CD4-positive, alpha-beta T cell (primary cell): ENCODE measurements around the gene MYO15B. TPM values are rescaled to one million over a fixed set of nuclear protein-coding genes. Genes with fewer than 3 reads are reported as not detected.

Experiments used
- ATAC-seq: fragments of 200-7000 bp; cut with Tn5 transposase; one replicate; pipeline ENCODE4 v1.10.0; 2022; ENCODE audit warnings: mild to moderate bottlenecking; ENCODE audit not compliant: poor library complexity
- CTCF ChIA-PET: fragments of 350-600 bp; sonication (Branson Sonifier 250); formaldehyde crosslinking; loops from one replicate; lab custom pipeline; 2021; ENCODE audit warnings: antibody characterized with exemption, inconsistent platforms; lab: Charles Lee
- POLR2A ChIA-PET: fragments of 350-600 bp; sonication (Branson Sonifier 250); formaldehyde crosslinking; loops from one replicate; lab custom pipeline; 2021; ENCODE audit warnings: antibody characterized with exemption, inconsistent platforms; lab: Charles Lee
- DNase-seq, 14 experiments: peaks; one replicate each; pipeline ENCODE4 v3.0.0-alpha.2; 2013 to 2020; ENCODE audit warnings: mixed read lengths in 2 of 14
- H3K27ac ChIP-seq, 2 donors: one replicate each; pipeline versions ENCODE4 v1.5.1 to v1.7.0; 2013; ENCODE audit warnings: low read length in 2 of 2, low read depth in 1 of 2, mild to moderate bottlenecking in 1 of 2
- H3K27me3 ChIP-seq, 2 experiments: 1 replicate in 1 of 2; 2 replicates in 1 of 2; pipeline versions ENCODE4 v1.6.1 to v1.7.0; 2013; ENCODE audit warnings: low read length in 2 of 2, control low read depth in 1 of 2, mild to moderate bottlenecking in 1 of 2, moderate library complexity in 1 of 2; ENCODE audit not compliant: insufficient read depth in 2 of 2, control insufficient read depth in 1 of 2
- H3K36me3 ChIP-seq: one replicate; pipeline ENCODE4 v1.6.1; 2013; ENCODE audit warnings: low read length, control low read depth; ENCODE audit not compliant: insufficient read depth
- H3K4me1 ChIP-seq: one replicate; pipeline ENCODE4 v1.6.1; 2013; ENCODE audit warnings: low read length, control low read depth; ENCODE audit not compliant: insufficient read depth
- H3K4me3 ChIP-seq: one replicate; pipeline ENCODE4 v1.5.1; 2013; ENCODE audit warnings: mild to moderate bottlenecking, low read length, moderate library complexity
- H3K9me3 ChIP-seq, 2 experiments: 1 replicate in 1 of 2; 2 replicates in 1 of 2; pipeline versions ENCODE4 v1.6.1 to v1.7.0; 2013; ENCODE audit warnings: low read length in 2 of 2, mild to moderate bottlenecking in 2 of 2, control low read depth in 1 of 2, moderate library complexity in 1 of 2; ENCODE audit not compliant: control insufficient read depth in 1 of 2, insufficient read depth in 1 of 2
- H3K27ac Mint-ChIP-seq: one replicate; pipeline ENCODE4 v1.8.0; 2020; ENCODE audit warnings: mixed read lengths
- H3K27me3 Mint-ChIP-seq: one replicate; pipeline ENCODE4 v1.8.0; 2021; ENCODE audit warnings: mixed read lengths
- H3K36me3 Mint-ChIP-seq: one replicate; pipeline ENCODE4 v1.8.0; 2021; ENCODE audit warnings: low read depth, mixed read lengths
- H3K4me1 Mint-ChIP-seq: one replicate; pipeline ENCODE4 v1.8.0; 2021; ENCODE audit warnings: low read depth, mixed read lengths
- H3K4me3 Mint-ChIP-seq: one replicate; pipeline ENCODE4 v1.8.0; 2020; ENCODE audit warnings: mild to moderate bottlenecking, mixed read lengths
- H3K9me3 Mint-ChIP-seq: one replicate; pipeline ENCODE4 v1.8.0; 2020; ENCODE audit warnings: mixed read lengths
- CTCF ChIP-seq: fragments of 200-600 bp; IDR thresholded peaks from one replicate; pipeline ENCODE4 v1.8.0; 2022; ENCODE audit warnings: antibody characterized with exemption, mild to moderate bottlenecking
- intact Hi-C, 2 experiments: fragments of 100-400 bp; cut with DNase I in 1 of 2; cut with micrococcal nuclease in 1 of 2; formaldehyde crosslinking; loops; one replicate each; pipeline versions ENCODE4 v1.15.1 to v1.9.0; 2023 to 2025; cut with DNase I, micrococcal nuclease
- total RNA-seq, 174 experiments: library from RNA in 2 of 174; stranded (reverse) in 2 of 174; gene quantifications; one replicate each; pipeline ENCODE4 v1.2.3 and lab custom pipeline; 2021 to 2026

Gene MYO15B
- total RNA-seq, 2 experiments from 2014 or later = 202 to 209 TPM

GRCh38 chr17:75607086-75607485 lies 19.5 kb downstream of the MYO15B start:
- Histone ChIP-seq H3K27ac (no peak overlapping the region), H3K9me3 (no peaks in the 10 kb centered on the region), H3K36me3 (no peaks in the 10 kb centered on the region), H3K4me1 (peaks cover 4% of the 10 kb centered on the region), H3K4me3 (no peak overlapping the region), H3K27me3 (no peaks in the 10 kb centered on the region)
- CTCF ChIA-PET = no interaction called here
- no peak overlapping the region for H3K4me3 Mint-ChIP-seq
- no peaks in the 10 kb centered on the region for H3K36me3 Mint-ChIP-seq
- H3K27ac Mint-ChIP-seq = no peak overlapping the region
- H3K4me1 Mint-ChIP-seq = no peaks in the 10 kb centered on the region
- intact Hi-C loops = no loop called here
- DNase-seq = no peak
- no peaks in the 10 kb centered on the region for H3K9me3 Mint-ChIP-seq
- no peak for ATAC-seq
- POLR2A ChIA-PET = no interaction called here
- no peak for TF ChIP-seq CTCF
- H3K27me3 Mint-ChIP-seq = no peaks in the 10 kb centered on the region

- no peak for DNase-seq
- TF ChIP-seq CTCF = no peak
- Mint-ChIP-seq H3K9me3 (no peaks in the 10 kb centered on the region), H3K4me3 (no peak overlapping the region), H3K27me3 (no peaks in the 10 kb centered on the region), H3K4me1 (no peaks in the 10 kb centered on the region), H3K36me3 (no peaks in the 10 kb centered on the region), H3K27ac (no peak overlapping the region)
- CTCF ChIA-PET = interaction anchor here (1.2 kb wide), 1 partner anchor 9 kb away, joined by 4 read pairs; no protein-coding TSS in a partner anchor
- Histone ChIP-seq H3K36me3 (no peaks in the 10 kb centered on the region), H3K4me1 (no peaks in the 10 kb centered on the region), H3K4me3 (no peak overlapping the region), H3K27me3 (no peaks in the 10 kb centered on the region), H3K27ac (no peak overlapping the region), H3K9me3 (no peaks in the 10 kb centered on the region)
- no peak for ATAC-seq
- intact Hi-C loops = no loop called here
- POLR2A ChIA-PET = no interaction called here
These were observed 22.7 kb downstream of the MYO15B start for GRCh38 chr17:75610103-75610984.

GRCh38 chr17:75611851-75612429 lies 24.3 kb downstream of the MYO15B start:
- intact Hi-C loops = no loop called here
- Histone ChIP-seq H3K27ac (no peak overlapping the region), H3K36me3 (no peaks in the 10 kb centered on the region), H3K9me3 (no peaks in the 10 kb centered on the region), H3K4me1 (no peaks in the 10 kb centered on the region), H3K4me3 (no peak overlapping the region), H3K27me3 (no peaks in the 10 kb centered on the region)
- TF ChIP-seq CTCF = no peak
- Mint-ChIP-seq H3K4me3 (no peak overlapping the region), H3K27ac (no peak overlapping the region), H3K36me3 (no peaks in the 10 kb centered on the region), H3K4me1 (no peaks in the 10 kb centered on the region), H3K9me3 (no peaks in the 10 kb centered on the region), H3K27me3 (no peaks in the 10 kb centered on the region)
- DNase-seq (no peak), ATAC-seq (no peak)
- CTCF ChIA-PET = no interaction called here
- POLR2A ChIA-PET = no interaction called here
